Measurements from ENCODE around the gene NRTN. TPM values are rescaled to one million over a fixed set of nuclear protein-coding genes. Genes with fewer than 3 reads are reported as not detected.
"Not testable (repeated sequence)": the region's sequence is repeated elsewhere in the genome, so short reads cannot be mapped to it uniquely, and the experiment has no call there.

NRTN gene
- total RNA-seq, 1 experiment from 2014 or later = 4.6 TPM

DNA sequence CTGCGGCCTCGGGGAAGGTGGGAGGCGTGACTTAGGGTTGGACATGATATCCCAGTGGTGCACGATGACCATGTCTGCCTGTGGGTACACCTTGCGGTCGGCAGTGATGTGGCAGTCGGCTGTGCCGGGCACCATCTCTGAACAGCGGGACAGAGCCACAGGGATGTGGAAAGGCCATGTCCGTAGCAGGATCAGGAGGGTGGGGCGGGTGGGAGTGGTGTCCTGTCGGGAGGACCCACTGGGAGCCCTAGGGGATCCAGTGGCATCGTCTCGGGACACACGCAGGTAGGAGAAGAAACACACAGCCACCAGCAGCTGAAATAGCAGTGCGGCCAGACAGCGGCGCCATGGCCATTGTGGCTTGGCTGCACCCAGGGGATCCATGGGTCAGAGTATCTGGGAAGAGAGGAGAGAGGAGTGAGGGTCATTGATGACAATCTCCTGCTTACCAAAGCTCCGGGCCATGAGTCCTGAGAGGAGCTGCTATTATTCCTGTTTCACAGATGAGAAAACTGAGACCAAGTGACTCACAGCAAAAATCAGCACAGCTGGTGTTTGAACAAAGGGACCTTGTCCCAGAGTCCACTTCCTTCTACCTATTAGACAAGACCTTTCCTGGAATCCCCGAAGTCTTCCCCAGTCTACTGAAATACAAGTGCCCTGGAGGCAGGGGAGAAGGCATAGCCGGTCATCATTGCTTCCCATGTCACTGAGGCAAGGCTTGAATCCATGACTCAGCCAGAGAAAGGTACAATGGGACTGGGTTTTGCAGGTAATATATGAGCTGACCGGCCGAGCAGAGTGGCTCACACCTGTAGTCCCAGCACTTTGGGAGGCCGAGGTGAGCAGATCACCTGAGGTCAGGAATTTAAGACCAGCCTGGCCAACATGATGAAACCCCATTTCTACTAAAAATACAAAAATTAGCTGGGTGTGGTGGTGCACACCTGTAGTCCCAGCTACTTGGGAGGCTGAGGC is 39.9 kb downstream of the NRTN start:
- no peak overlapping the region for H3K9ac ChIP-seq (ENCODE audit: extremely low read depth, insufficient read length, low read length)
- Mint-ChIP-seq H3K4me3 (no peak overlapping the region), H3K4me1 (no peaks in the 10 kb centered on the region), H3K36me3 (ENCODE audit: insufficient read depth in 1 of 3, low read depth in 3 of 3) (no peaks in the 10 kb centered on the region), H3K9me3 (peaks cover 0 to 4% of the 10 kb centered on the region in 2 experiments; a peak in 2 of 5 replicates), H3K27me3 (ENCODE audit: low read depth) (peaks cover 11% of the 10 kb centered on the region), H3K27ac (no peak overlapping the region; a peak in 1 of 7 replicates)
- H2BK120ac ChIP-seq (ENCODE audit: low read depth, low read length, poor library complexity, severe bottlenecking) = no peak overlapping the region
- H3K56ac ChIP-seq (ENCODE audit: insufficient read length, low read depth, low read length) = no peak overlapping the region
- TF ChIP-seq, protein P1, sequence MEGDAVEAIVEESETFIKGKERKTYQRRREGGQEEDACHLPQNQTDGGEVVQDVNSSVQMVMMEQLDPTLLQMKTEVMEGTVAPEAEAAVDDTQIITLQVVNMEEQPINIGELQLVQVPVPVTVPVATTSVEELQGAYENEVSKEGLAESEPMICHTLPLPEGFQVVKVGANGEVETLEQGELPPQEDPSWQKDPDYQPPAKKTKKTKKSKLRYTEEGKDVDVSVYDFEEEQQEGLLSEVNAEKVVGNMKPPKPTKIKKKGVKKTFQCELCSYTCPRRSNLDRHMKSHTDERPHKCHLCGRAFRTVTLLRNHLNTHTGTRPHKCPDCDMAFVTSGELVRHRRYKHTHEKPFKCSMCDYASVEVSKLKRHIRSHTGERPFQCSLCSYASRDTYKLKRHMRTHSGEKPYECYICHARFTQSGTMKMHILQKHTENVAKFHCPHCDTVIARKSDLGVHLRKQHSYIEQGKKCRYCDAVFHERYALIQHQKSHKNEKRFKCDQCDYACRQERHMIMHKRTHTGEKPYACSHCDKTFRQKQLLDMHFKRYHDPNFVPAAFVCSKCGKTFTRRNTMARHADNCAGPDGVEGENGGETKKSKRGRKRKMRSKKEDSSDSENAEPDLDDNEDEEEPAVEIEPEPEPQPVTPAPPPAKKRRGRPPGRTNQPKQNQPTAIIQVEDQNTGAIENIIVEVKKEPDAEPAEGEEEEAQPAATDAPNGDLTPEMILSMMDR (conservative IDR thresholded peaks at IDR 0.05) = no peak
- H3K4me2 ChIP-seq (ENCODE audit: insufficient read depth, insufficient read length, low read length) = no peak overlapping the region
- H3K23ac ChIP-seq (ENCODE audit: insufficient read length, low read depth, low read length) = no peak overlapping the region
- no peaks in the 10 kb centered on the region for H3K79me2 ChIP-seq (ENCODE audit: insufficient read depth, low read length)
- H3T11ph ChIP-seq (ENCODE audit: low read length) = no peak overlapping the region
- no peak overlapping the region; the same call in 1 of the 2 replicates for H3K14ac ChIP-seq (ENCODE audit: insufficient read depth, low read length)
- H3K23me2 ChIP-seq (ENCODE audit: insufficient read length, low read depth, low read length, poor library complexity, severe bottlenecking) = no peaks in the 10 kb centered on the region
- H3K27me3 ChIP-seq (ENCODE audit: insufficient read depth, low read length) = no peaks in the 10 kb centered on the region
- DNase-seq = no peak
- no peaks in the 10 kb centered on the region for H3K79me1 ChIP-seq (ENCODE audit: insufficient read depth, low read depth, low read length, poor library complexity, severe bottlenecking)
- H2AK5ac ChIP-seq (ENCODE audit: insufficient read length, low read length) = no peak overlapping the region
- H3K18ac ChIP-seq (ENCODE audit: insufficient read length, low read depth, low read length) = no peak overlapping the region
- H2BK15ac ChIP-seq (ENCODE audit: low read depth, low read length) = no peak overlapping the region
- no peaks in the 10 kb centered on the region for H3K9me3 ChIP-seq (ENCODE audit: control insufficient read depth, low read depth, low read length)
- no peak overlapping the region for H4K8ac ChIP-seq (replicated peaks; ENCODE audit: insufficient read length, low read depth, low read length)
- no peak overlapping the region for H2AFZ ChIP-seq (ENCODE audit: low read length)
- H4K5ac ChIP-seq (ENCODE audit: insufficient read length, low read depth, low read length) = no peak overlapping the region
- no peak overlapping the region for H2BK5ac ChIP-seq (ENCODE audit: insufficient read length, low read length)
- no peak overlapping the region for H4K91ac ChIP-seq (ENCODE audit: insufficient read length, low read depth, low read length)
- no peak overlapping the region for H2BK20ac ChIP-seq (ENCODE audit: low read depth, low read length, poor library complexity, severe bottlenecking)
- no peak overlapping the region for H2BK12ac ChIP-seq (ENCODE audit: insufficient read length, low read depth, low read length)
- no peaks in the 10 kb centered on the region for H4K20me1 ChIP-seq (ENCODE audit: control insufficient read depth, insufficient read depth, insufficient read length)
- no peaks in the 10 kb centered on the region for H3K4me1 ChIP-seq (ENCODE audit: insufficient read depth, low read length)
- H3K27ac ChIP-seq (ENCODE audit: insufficient read length, low read depth, low read length) = no peak overlapping the region
- H3K4ac ChIP-seq (ENCODE audit: low read depth, low read length) = no peak overlapping the region
- WGBS (ENCODE audit: extremely low coverage, insufficient read length, low lambda C conversion rate) = no CpG with 5 or more reads among the region's 24 CpGs

DNA sequence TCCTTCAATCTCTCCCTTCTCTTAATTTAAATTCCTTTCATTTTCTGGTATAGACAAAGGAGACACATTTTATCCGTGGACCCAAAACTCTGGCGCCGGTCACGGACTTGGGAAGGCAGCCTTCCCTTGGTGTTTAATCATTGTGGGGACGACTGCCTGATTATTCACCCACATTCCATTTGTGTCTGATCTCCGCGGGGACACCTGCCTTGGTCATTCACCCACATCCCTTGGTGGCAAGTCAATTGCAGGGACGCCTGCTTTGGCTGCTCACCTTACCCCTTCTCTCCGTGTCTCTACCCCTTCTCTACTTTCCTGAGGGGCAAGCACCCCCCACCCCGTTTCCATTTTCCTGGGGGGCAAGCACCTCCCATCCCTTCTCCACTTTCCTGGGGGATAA is 43.0 kb downstream of the NRTN start:
- H3T11ph ChIP-seq (ENCODE audit: low read length); H3K79me2 ChIP-seq (ENCODE audit: insufficient read depth, low read length); H2BK20ac ChIP-seq (ENCODE audit: low read depth, low read length, poor library complexity, severe bottlenecking); H3K23me2 ChIP-seq (ENCODE audit: insufficient read length, low read depth, low read length, poor library complexity, severe bottlenecking); H3K9ac ChIP-seq (ENCODE audit: extremely low read depth, insufficient read length, low read length); H2BK15ac ChIP-seq (ENCODE audit: low read depth, low read length); H3K36me3 Mint-ChIP-seq (ENCODE audit: insufficient read depth in 1 of 3, low read depth in 3 of 3); H4K5ac ChIP-seq (ENCODE audit: insufficient read length, low read depth, low read length); H2AK5ac ChIP-seq (ENCODE audit: insufficient read length, low read length); DNase-seq; H2AFZ ChIP-seq (ENCODE audit: low read length); H2BK120ac ChIP-seq (ENCODE audit: low read depth, low read length, poor library complexity, severe bottlenecking); H4K20me1 ChIP-seq (ENCODE audit: control insufficient read depth, insufficient read depth, insufficient read length); H4K8ac ChIP-seq (replicated peaks; ENCODE audit: insufficient read length, low read depth, low read length); H3K4me3 Mint-ChIP-seq; H3K18ac ChIP-seq (ENCODE audit: insufficient read length, low read depth, low read length); H3K4me1 Mint-ChIP-seq; H3K56ac ChIP-seq (ENCODE audit: insufficient read length, low read depth, low read length); H4K91ac ChIP-seq (ENCODE audit: insufficient read length, low read depth, low read length); H2BK5ac ChIP-seq (ENCODE audit: insufficient read length, low read length); H3K27ac Mint-ChIP-seq; H3K27me3 ChIP-seq (ENCODE audit: insufficient read depth, low read length); H3K23ac ChIP-seq (ENCODE audit: insufficient read length, low read depth, low read length); H3K4me1 ChIP-seq (ENCODE audit: insufficient read depth, low read length); H3K27ac ChIP-seq (ENCODE audit: insufficient read length, low read depth, low read length); H3K9me3 Mint-ChIP-seq; H3K9me3 ChIP-seq (ENCODE audit: control insufficient read depth, low read depth, low read length); H3K79me1 ChIP-seq (ENCODE audit: insufficient read depth, low read depth, low read length, poor library complexity, severe bottlenecking); H2BK12ac ChIP-seq (ENCODE audit: insufficient read length, low read depth, low read length); H3K4ac ChIP-seq (ENCODE audit: low read depth, low read length); H3K14ac ChIP-seq (ENCODE audit: insufficient read depth, low read length); H3K4me2 ChIP-seq (ENCODE audit: insufficient read depth, insufficient read length, low read length): not testable (repeated sequence)
- peaks cover 19% of the 10 kb centered on the region for H3K27me3 Mint-ChIP-seq (ENCODE audit: low read depth)
- no CpG with 5 or more reads among the region's 10 CpGs for WGBS (ENCODE audit: extremely low coverage, insufficient read length, low lambda C conversion rate)

All from H9 (cell line).